GM18508 (cell line): ENCODE results near the gene TMX4.
A peak's percentile ranks its signal among the peaks of the same experiment; 100 is the strongest.
"Not testable (repeated sequence)": the region's sequence is repeated elsewhere in the genome, so short reads cannot be mapped to it uniquely, and the experiment has no call there.

Experiments
- ATAC-seq: cut with Tn5 transposase; IDR thresholded peaks from one replicate; pipeline ENCODE4 v1.9.1; 2021; ENCODE audit warnings: moderate number of reproducible peaks; ENCODE audit not compliant: insufficient read depth, unreplicated experiment

Gene TMX4, protein sequence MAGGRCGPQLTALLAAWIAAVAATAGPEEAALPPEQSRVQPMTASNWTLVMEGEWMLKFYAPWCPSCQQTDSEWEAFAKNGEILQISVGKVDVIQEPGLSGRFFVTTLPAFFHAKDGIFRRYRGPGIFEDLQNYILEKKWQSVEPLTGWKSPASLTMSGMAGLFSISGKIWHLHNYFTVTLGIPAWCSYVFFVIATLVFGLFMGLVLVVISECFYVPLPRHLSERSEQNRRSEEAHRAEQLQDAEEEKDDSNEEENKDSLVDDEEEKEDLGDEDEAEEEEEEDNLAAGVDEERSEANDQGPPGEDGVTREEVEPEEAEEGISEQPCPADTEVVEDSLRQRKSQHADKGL

GRCh38 chr20:8019246-8019997, at the start of gene TMX4:
TSS of gene TMX4 (minus strand) at chr20:8019761. CDS start at chr20:8019613, 148 bp downstream.
- ATAC-seq, result peak; percentile 75

GRCh38 chr20:8067082-8067481, 47.5 kb upstream of the TMX4 start:
- no peak for ATAC-seq

DNA sequence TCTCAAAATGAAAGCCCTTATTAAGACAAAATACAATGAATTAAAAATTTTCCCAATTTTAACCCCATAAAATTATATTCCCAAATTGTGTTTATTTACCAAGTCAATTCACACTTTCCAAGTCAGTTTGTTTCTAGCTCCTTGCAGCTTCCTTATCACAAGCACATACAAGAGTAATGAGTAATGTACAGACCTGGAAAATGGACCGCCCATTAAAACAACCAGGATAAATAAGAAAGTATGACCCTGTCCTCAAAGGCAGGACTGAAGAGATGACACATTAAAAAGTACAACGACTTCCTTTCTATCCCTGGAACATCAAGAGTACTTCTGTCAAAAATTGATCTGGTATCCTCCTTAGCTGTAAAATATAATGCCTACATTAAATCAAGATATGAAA, 47.1 kb upstream of the TMX4 start:
- no peak for ATAC-seq

DNA sequence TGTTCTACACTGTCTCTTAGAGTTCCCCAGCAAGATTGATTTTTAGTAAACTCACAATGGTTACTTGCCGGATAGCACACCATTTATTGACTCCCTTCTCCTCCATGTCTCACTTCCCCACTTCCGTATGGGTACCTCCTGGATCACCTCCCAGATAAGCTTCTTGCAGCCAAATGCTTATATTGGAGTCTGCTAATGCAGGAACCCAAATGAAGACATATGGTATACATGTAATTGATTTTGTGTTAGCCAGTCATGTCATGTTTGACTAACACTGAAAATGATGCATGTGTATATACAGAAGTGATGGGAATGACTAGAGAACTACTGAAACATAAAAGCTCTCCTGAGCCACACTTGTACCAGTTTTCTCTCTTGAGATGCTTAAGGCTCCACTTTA, 46.1 kb upstream of the TMX4 start:
- no peak for ATAC-seq

GRCh38 chr20:8062756-8063155, 43.2 kb upstream of the TMX4 start:
- no peak for ATAC-seq

DNA sequence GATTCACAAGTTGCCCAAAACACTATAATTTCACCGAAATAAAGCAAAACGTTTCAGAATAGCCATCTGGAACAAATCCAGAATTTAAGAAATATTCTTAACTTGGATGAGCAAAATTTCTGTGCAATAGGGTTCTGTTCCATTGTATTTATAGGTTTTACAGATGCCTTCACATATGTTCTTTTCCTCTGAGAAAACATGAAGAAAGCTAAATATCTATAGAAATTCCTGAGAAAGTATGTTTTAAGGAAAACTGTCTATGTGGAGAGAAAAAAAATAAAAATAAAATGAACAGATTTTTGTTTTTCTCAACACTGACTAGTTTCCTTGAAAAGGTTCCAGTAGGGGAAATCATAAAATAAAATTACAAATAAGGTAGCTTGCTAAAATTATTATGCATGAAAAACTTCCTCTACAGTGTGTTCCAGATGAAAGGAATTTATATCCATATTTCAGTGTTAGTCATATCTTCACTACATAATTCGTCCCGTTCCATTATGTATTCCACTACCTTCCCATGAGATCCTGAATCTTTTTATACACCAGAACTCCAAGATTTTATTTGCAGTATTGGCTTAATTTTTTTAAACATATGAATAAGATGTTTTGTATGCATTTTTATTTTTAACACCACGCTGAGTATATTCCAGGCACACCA, 42.4 kb upstream of the TMX4 start:
- ATAC-seq, result no peak

- ATAC-seq, result no peak
Measured at GRCh38 chr20:8060977-8061376, 41.4 kb upstream of the TMX4 start.

GRCh38 chr20:8057871-8058270, 38.3 kb upstream of the TMX4 start:
- no peak for ATAC-seq

DNA sequence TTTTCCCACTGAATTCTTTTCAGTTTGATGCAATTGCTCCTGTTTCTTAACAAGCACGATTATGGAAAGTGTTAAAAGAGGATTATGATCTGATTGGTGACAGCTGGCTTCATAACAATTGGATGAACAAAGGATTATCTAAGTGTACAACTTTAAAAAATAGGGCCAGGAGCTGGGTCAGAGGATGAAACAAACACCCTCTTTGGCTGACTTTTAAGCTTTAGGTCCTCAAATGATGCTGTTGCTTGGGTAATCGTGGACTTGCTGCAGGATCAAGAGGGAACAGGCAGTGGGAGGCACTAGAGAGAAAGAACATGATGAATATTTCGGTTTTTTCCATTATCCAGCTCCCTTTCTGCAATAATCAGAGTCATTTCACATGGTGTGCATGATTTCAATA, 35.5 kb upstream of the TMX4 start:
- ATAC-seq, result no peak

DNA sequence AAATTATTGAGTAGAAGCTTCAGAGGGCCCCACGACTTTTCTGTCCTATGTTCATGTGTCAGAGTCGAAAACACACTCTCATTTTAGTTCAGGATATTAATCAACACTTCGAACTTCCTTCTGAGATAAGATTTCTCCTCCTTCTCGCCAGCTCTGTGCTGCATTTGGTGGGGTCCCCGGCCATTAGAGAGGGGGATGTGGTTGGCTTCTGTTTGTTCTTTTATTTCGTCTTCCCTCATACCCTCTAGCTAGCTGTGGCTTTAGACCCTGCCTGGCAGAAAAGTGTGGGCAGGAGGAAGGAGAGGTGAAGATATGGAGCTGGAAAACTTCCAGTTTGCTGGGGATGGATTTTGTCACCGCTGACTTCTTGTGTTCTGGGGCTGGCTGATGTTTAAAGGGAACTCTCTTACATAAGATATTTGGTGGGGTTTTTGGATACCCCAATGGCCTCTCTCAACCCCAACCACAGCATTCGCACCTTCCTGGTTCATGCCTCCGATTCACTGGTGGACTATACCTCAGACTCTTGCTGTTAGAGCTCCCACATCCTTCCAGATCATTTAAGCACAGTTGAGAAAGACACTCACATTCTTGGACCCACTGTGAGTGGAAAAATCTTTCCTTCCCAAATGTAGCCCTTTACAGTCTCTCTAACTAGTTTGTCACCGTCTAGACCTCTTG, 30.7 kb upstream of the TMX4 start:
- no peak for ATAC-seq

DNA sequence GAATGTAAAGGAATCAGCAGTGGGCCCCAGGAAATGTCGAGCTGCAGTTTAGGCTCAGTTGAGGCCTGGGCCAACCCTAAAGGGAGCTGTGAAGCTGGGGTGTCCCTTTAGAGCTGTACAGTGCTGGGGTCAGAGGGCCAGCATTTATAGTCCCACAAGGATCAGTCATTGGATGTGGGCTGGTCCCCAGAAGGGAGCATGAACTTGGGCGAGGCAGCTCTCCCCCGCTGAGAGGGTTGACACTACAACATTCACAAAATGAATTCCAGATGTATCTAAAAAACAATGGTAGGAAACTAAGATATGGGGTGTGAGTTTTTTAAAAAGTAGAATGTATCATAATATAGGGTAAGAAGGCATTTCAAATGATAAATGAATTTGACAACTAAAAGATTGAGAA, 29.7 kb upstream of the TMX4 start:
- ATAC-seq, result no peak

- ATAC-seq, result no peak
Measured at GRCh38 chr20:8045946-8046345, 26.4 kb upstream of the TMX4 start.

DNA sequence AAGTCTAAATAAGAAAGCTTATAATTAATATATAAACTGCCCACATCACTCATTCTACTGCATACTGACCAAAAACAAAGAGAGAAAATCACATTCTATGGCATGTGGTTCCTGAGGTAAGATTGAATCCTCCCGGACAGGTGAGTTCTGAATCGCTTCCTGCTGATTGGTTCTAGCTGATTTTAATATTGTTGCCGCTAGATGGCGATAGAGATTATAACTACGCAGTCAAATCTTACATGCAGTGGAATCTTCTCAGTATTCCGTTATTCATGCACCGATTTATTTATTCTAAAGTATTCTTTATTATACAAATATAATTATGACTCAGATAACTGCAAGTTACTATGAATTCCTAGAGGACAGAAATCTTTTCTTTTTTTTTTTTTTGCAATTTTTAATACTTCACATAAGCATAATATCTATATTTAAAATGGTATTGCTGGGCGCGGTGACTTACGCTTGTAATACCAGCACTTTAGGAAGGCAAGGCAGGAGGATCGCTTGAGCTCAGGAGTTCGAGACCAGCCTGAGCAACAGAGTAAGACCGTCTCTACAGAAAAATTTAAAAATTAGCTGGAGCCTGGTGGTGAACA, 24.2 kb upstream of the TMX4 start:
- peak; percentile 88 for ATAC-seq

DNA sequence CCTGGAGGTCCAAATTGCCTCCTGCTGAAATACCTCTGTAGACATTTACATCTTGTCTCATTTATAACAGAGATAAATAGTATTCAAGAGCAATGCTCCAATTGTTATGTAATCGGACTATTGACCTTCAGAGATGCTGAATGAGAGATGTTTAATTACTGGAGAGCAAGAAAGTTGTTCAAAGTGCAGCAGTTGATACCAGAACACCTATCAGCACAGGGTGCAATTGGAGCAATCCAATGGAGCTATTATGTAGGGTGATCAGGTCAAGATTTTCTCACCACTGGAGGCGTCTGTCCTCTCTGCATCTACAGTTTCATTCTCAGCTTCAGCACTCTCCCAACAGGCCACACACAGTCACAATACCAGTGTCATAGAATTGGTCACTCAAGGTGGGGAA, 19.5 kb upstream of the TMX4 start:
- no peak for ATAC-seq

DNA sequence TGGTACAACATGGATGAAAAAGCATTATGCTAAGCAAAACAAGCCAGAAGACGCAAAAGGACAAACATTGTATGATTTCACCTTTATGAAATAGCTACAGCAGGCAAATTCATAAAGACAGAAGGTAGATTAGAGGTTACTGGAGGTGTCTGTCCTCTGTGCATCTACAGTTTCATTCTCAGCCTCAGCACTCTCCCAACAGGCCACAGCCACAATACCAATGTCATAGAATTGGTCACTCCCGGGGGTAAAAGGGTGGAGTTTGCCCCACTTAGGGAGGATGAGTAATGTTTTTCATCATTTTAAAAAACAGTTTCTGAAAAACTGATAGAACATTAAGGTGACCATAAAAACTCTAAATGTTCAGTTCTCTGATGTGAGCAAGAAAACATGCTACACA, 17.2 kb upstream of the TMX4 start:
- no peak for ATAC-seq

GRCh38 chr20:8033151-8033841, 13.7 kb upstream of the TMX4 start:
- ATAC-seq, result no peak

GRCh38 chr20:8032499-8032898, 12.9 kb upstream of the TMX4 start:
- no peak for ATAC-seq

- ATAC-seq, result not testable (repeated sequence)
Measured at GRCh38 chr20:8031539-8031938, 12.0 kb upstream of the TMX4 start.

DNA sequence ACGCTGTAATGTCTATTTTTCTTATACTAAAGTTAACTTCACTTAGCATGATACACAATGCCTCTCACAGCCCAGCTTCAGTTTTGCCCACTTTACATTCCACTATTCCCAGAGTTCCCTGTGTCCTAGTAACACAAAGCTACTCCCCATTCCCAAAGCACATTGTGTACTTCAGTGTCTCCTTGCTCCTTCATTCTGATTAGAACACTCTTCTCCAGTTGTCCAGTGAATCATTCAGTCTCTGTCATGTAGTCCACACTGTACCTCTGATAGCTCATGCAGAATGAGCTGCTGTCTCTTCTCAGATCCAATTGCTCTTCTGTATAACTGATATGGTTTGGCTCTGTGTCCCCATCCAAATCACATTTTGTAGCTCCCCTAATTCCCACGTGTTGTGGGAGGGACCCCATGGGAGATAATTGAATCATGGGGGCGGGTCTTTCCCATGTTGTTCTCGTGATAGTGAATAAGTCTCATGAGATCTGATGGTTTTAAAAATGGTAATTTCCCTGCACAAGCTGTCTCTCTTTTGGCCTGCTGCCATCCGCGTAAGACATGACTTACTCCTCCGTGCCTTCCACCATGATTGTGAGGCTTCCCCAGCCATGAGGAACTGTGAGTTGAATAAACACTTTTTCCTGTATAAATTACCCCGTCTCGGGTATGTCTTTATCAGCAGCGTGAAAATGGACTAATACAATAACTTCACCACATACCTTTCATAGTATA, 2.1 kb upstream of the TMX4 start:
- no peak for ATAC-seq
